Stimulated activated CD4-positive, alpha-beta T cell treated with anti-CD3 and anti-CD28 coated beads, TNF-alpha, amount 100 ng/mL, for 48 hours (primary cell): ENCODE results near the gene LEKR1.
A peak's percentile ranks its signal among the peaks of the same experiment; 100 is the strongest.

Experiments used
- DNase-seq, 3 donors: peaks; one replicate each; pipeline ENCODE4 v3.0.0-alpha.2; 2020; ENCODE audit warnings: low read depth in 3 of 3

Gene LEKR1

GRCh38 chr3:157079676-157080369 is 253.7 kb downstream of the LEKR1 start:
- DNase-seq = no peak

- peak; percentile 72 to 78 (median 78) for DNase-seq
Measured at GRCh38 chr3:157081626-157082210, 255.6 kb downstream of the LEKR1 start.

GRCh38 chr3:157082305-157082982 is 256.3 kb downstream of the LEKR1 start:
- DNase-seq = no peak

GRCh38 chr3:157083824-157084223 is 257.7 kb downstream of the LEKR1 start:
- DNase-seq = no peak

GRCh38 chr3:157086060-157086750 is 260.1 kb downstream of the LEKR1 start:
- no peak for DNase-seq

- DNase-seq = no peak
Measured at GRCh38 chr3:157086775-157087174, 260.6 kb downstream of the LEKR1 start.

- no peak for DNase-seq
Measured at GRCh38 chr3:157087373-157087772, 261.2 kb downstream of the LEKR1 start.

GRCh38 chr3:157087780-157088600 is 261.8 kb downstream of the LEKR1 start:
- no peak for DNase-seq

- peak; percentile 89 to 93 (median 90) for DNase-seq
Measured at GRCh38 chr3:157088601-157089454, 262.7 kb downstream of the LEKR1 start.

- DNase-seq = no peak
Measured at GRCh38 chr3:157089455-157090221, 263.5 kb downstream of the LEKR1 start.

- no peak for DNase-seq
Measured at GRCh38 chr3:157091083-157091833, 265.1 kb downstream of the LEKR1 start.

- DNase-seq = no peak
Measured at GRCh38 chr3:157092230-157092629, 266.1 kb downstream of the LEKR1 start.

GRCh38 chr3:157093096-157093495 is 266.9 kb downstream of the LEKR1 start:
- no peak for DNase-seq

GRCh38 chr3:157094301-157094700 is 268.1 kb downstream of the LEKR1 start:
- no peak for DNase-seq

- no peak for DNase-seq
Measured at GRCh38 chr3:157094751-157095480, 268.8 kb downstream of the LEKR1 start.
